ENCODE measurements around the gene LGR4. TPM values are rescaled to one million over a fixed set of nuclear protein-coding genes. Genes with fewer than 3 reads are reported as not detected.

Gene LGR4
- total and polyA plus RNA-seq, 12 donors, result 7.3 to 90.4 (median 38.6) TPM

DNA sequence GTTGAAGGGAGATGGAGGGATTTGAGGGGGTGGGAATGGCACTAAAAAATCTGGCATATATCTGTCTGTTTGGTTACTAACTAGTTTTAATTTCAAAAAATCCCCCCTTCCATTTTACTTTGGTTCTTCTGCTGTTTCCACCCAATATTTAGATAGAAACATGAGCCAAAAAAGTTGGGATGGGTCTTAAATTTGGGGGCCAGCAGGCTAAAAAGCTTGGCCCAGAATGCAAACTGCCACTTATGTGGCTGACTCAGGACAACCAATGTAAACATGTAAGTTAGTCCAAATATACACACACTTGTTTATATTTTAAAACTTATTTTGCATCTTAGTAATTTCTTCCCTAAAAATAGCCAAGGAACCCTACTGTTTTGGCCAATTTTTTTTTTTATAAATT lies 35.7 kb downstream of the LGR4 start:
- H3K4me3 ChIP-seq, result no peak overlapping the region
- H3K9me3 ChIP-seq (replicated peaks in 1 of 3), result no peaks in the 10 kb centered on the region
- TF ChIP-seq POLR2A (IDR thresholded peaks at IDR 0.05) (no peak), CTCF (IDR thresholded peaks at IDR 0.05) (no peak)
- intact Hi-C loops (cut with DNase I), result no loop called here
- H3K27ac ChIP-seq, result no peak overlapping the region
- no peaks in the 10 kb centered on the region for H3K27me3 ChIP-seq
- DNase-seq, result no peak
- no peaks in the 10 kb centered on the region for H3K36me3 ChIP-seq (replicated peaks in 1 of 2)
- H3K4me1 ChIP-seq (replicated peaks in 1 of 2), result peaks cover 0 to 7% of the 10 kb centered on the region in 2 donors

GRCh38 chr11:27433742-27434141 lies 38.8 kb downstream of the LGR4 start:
- Histone ChIP-seq H3K27ac (no peak overlapping the region), H3K4me3 (no peak overlapping the region), H3K36me3 (replicated peaks in 1 of 2) (no peaks in the 10 kb centered on the region), H3K27me3 (no peaks in the 10 kb centered on the region), H3K4me1 (replicated peaks in 1 of 2) (peaks cover 0 to 11% of the 10 kb centered on the region in 2 donors), H3K9me3 (replicated peaks in 1 of 3) (no peaks in the 10 kb centered on the region)
- DNase-seq, result no peak
- intact Hi-C loops (cut with DNase I), result no loop called here
- WGBS, 4 donors, result 81 to 93% (median 88%) methylated on average over 2 of the region's 2 CpGs
- TF ChIP-seq POLR2A (IDR thresholded peaks at IDR 0.05) (no peak), CTCF (IDR thresholded peaks at IDR 0.05) (no peak)

- H3K27me3 ChIP-seq, result no peaks in the 10 kb centered on the region
- peaks cover 0 to 10% of the 10 kb centered on the region in 2 donors for H3K4me1 ChIP-seq (replicated peaks in 1 of 2)
- no peak for DNase-seq
- no peaks in the 10 kb centered on the region for H3K36me3 ChIP-seq (replicated peaks in 1 of 2)
- 84 to 94% (median 89%) methylated on average over 2 of the region's 2 CpGs for WGBS, 4 donors
- no peak overlapping the region for H3K27ac ChIP-seq
- no peak for TF ChIP-seq CTCF (IDR thresholded peaks at IDR 0.05)
- no peak for TF ChIP-seq POLR2A (IDR thresholded peaks at IDR 0.05)
- intact Hi-C loops (cut with DNase I), result no loop called here
- H3K4me3 ChIP-seq, result no peak overlapping the region
- no peaks in the 10 kb centered on the region for H3K9me3 ChIP-seq (replicated peaks in 1 of 3)
These were observed 40.8 kb downstream of the LGR4 start for GRCh38 chr11:27431808-27432207.

GRCh38 chr11:27429761-27430393 lies 42.7 kb downstream of the LGR4 start:
- Histone ChIP-seq H3K27ac (peak overlapping the region in 1 of 5 donors; percentile 7), H3K4me1 (replicated peaks in 1 of 2) (peaks cover 0 to 10% of the 10 kb centered on the region in 2 donors), H3K4me3 (no peak overlapping the region), H3K9me3 (replicated peaks in 1 of 3) (no peaks in the 10 kb centered on the region), H3K36me3 (replicated peaks in 1 of 2) (no peaks in the 10 kb centered on the region), H3K27me3 (no peaks in the 10 kb centered on the region)
- WGBS, 4 donors, result 56 to 67% (median 65%) methylated on average over 5 of the region's 5 CpGs
- TF ChIP-seq POLR2A (IDR thresholded peaks at IDR 0.05) (no peak), CTCF (IDR thresholded peaks at IDR 0.05) (no peak)
- DNase-seq, result no peak
- intact Hi-C loops (cut with DNase I), result no loop called here
